ENCODE measurements around the gene FOLR2.

DNA sequence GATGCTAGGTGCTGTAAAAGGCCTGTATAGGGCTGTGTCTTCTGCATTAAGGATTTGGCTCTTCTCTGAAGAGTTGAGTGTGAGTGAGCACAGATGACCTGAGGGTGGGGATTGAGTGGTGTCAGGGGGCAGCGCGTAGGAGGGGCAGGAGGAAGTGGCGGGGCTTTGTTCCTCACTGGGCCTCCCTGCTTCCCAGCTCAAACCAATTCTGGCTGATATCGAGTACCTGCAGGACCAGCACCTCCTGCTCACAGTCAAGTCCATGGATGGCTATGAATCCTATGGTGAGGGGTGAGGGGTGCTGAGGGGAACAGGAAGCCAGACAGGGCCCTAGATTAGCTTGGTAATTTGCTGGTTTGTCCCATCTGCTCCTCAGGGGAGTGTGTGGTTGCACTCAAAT, 18.3 kb downstream of the FOLR2 start:
- TF ChIP-seq, protein P1, sequence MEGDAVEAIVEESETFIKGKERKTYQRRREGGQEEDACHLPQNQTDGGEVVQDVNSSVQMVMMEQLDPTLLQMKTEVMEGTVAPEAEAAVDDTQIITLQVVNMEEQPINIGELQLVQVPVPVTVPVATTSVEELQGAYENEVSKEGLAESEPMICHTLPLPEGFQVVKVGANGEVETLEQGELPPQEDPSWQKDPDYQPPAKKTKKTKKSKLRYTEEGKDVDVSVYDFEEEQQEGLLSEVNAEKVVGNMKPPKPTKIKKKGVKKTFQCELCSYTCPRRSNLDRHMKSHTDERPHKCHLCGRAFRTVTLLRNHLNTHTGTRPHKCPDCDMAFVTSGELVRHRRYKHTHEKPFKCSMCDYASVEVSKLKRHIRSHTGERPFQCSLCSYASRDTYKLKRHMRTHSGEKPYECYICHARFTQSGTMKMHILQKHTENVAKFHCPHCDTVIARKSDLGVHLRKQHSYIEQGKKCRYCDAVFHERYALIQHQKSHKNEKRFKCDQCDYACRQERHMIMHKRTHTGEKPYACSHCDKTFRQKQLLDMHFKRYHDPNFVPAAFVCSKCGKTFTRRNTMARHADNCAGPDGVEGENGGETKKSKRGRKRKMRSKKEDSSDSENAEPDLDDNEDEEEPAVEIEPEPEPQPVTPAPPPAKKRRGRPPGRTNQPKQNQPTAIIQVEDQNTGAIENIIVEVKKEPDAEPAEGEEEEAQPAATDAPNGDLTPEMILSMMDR (IDR thresholded peaks at IDR 0.05): no peak
- no peak for TF ChIP-seq EZH2 (IDR thresholded peaks at IDR 0.05; ENCODE audit: borderline replicate concordance, insufficient read depth, low read depth, low read length, poor library complexity, severe bottlenecking)
